Esophagus muscularis mucosa (tissue), 4 donors: Measurements from ENCODE around the gene ADAM19.

ENCODE experiments used
- EP300 ChIP-seq: sonication (generic); formaldehyde crosslinking; IDR thresholded peaks from one replicate; pipeline ENCODE4 v1.6.1; 2017; ENCODE audit warnings: antibody characterized with exemption
- POLR2A ChIP-seq: fragments of 450-650 bp; IDR thresholded peaks from one replicate; pipeline ENCODE4 v1.6.1; 2017; ENCODE audit warnings: antibody characterized with exemption, moderate library complexity, mild to moderate bottlenecking, low read depth
- TF ChIP-seq, protein P1 (sequence below), 3 experiments: fragments of 200-600 bp in 2 of 3; fragments of 450-650 bp in 1 of 3; sonication (generic) in 2 of 3; IDR thresholded peaks; one replicate each; pipeline ENCODE4 v1.5.1; 2017 to 2019; ENCODE audit warnings: antibody characterized with exemption in 3 of 3, mild to moderate bottlenecking in 2 of 3, moderate library complexity in 1 of 3

DNA sequence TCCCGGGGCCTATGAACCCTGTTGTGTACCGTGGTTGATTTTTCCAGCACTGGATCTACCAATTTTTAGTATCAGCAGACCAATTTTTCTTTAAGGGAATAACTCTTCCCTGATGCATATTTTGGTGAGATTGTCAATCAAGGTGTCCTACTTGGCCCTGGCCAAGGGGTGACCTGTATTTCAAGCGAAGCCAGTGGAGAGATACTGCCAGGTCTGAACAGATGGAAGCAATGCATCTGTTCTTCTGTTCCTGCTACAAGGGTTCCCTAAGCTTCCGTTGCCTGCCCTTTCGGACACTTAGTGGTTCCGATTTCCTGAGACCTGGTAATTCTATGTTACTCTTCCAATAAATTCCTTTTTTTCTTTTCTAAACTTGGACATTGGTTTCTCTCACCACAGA lies 37.3 kb downstream of the ADAM19 start:
- TF ChIP-seq, protein P1, sequence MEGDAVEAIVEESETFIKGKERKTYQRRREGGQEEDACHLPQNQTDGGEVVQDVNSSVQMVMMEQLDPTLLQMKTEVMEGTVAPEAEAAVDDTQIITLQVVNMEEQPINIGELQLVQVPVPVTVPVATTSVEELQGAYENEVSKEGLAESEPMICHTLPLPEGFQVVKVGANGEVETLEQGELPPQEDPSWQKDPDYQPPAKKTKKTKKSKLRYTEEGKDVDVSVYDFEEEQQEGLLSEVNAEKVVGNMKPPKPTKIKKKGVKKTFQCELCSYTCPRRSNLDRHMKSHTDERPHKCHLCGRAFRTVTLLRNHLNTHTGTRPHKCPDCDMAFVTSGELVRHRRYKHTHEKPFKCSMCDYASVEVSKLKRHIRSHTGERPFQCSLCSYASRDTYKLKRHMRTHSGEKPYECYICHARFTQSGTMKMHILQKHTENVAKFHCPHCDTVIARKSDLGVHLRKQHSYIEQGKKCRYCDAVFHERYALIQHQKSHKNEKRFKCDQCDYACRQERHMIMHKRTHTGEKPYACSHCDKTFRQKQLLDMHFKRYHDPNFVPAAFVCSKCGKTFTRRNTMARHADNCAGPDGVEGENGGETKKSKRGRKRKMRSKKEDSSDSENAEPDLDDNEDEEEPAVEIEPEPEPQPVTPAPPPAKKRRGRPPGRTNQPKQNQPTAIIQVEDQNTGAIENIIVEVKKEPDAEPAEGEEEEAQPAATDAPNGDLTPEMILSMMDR (IDR thresholded peaks at IDR 0.05) = no peak
- no peak for TF ChIP-seq POLR2A
- TF ChIP-seq EP300 = no peak
